GM12878 (cell line): ENCODE measurements around the gene LRRC75B. TPM values are rescaled to one million over a fixed set of nuclear protein-coding genes. Genes with fewer than 3 reads are reported as not detected.

Experiments
- ATAC-seq: fragments of 200-7000 bp; cut with Tn5 transposase; 3 replicates; pipeline ENCODE4 v1.9.1; 2020; ENCODE audit warnings: mild to moderate bottlenecking, moderate library complexity
- BruUV-seq: library from RNA; stranded (reverse); fragments of 400-500 nt; replicated peaks from 2 replicates; lab custom pipeline; 2021; lab: Mats Ljungman, UMichigan
- CTCF ChIA-PET: fragments of 300-600 bp; sonication (Branson Sonifier 250); formaldehyde crosslinking; extraction: SDS; loops from one replicate; lab custom pipeline; 2021; ENCODE audit warnings: inconsistent platforms; lab: Yijun Ruan, JAX
- POLR2A ChIA-PET: fragments of 350-600 bp; formaldehyde crosslinking; extraction: SDS; loops from one replicate; lab custom pipeline; 2021; ENCODE audit warnings: inconsistent platforms; lab: Charles Lee
- RAD21 ChIA-PET: fragments of 300-600 bp; sonication (Branson Sonifier 250); formaldehyde crosslinking; loops from one replicate; lab custom pipeline; 2023; ENCODE audit warnings: antibody characterized with exemption; ENCODE audit not compliant: unreplicated experiment; lab: Charles Lee
- SMC1A ChIA-PET: fragments of 300-600 bp; sonication (Branson Sonifier 250); formaldehyde crosslinking; loops from one replicate; lab custom pipeline; 2023; ENCODE audit not compliant: unreplicated experiment, uncharacterized antibody; lab: Charles Lee
- DNase-seq: peaks from one replicate; pipeline ENCODE4 v3.0.0-alpha.2; 2011; ENCODE audit warnings: low read depth, low spot score
- FAIRE-seq: peaks from 3 replicates; lab custom pipeline; 2011; peaks lifted over from hg19 to GRCh38; lab: Jason Lieb, UNC
- H2AFZ ChIP-seq: 2 replicates; pipeline ENCODE4 v1.6.0; 2011; ENCODE audit warnings: low read depth, low read length, control low read depth; ENCODE audit not compliant: control insufficient read depth
- H3K27ac ChIP-seq: 2 replicates; pipeline ENCODE4 v1.5.1; 2011; ENCODE audit warnings: control low read depth; ENCODE audit not compliant: control insufficient read depth, insufficient read depth
- H3K27me3 ChIP-seq, 2 experiments: replicated peaks in 1 of 2; 2 replicates each; pipeline versions ENCODE4 v1.6.0 to v1.6.1; 2011; ENCODE audit warnings: low read length in 1 of 2; ENCODE audit not compliant: control insufficient read depth in 2 of 2, insufficient read depth in 2 of 2
- H3K36me3 ChIP-seq, 2 experiments: 2 replicates each; pipeline ENCODE4 v1.5.1; 2011; ENCODE audit warnings: low read length in 1 of 2; ENCODE audit not compliant: control insufficient read depth in 2 of 2, insufficient read depth in 2 of 2
- H3K4me1 ChIP-seq: 2 replicates; pipeline ENCODE4 v1.6.1; 2011; ENCODE audit warnings: mild to moderate bottlenecking, low read length, moderate library complexity, mixed read lengths; ENCODE audit not compliant: control insufficient read depth, insufficient read depth
- H3K4me2 ChIP-seq: 2 replicates; pipeline ENCODE4 v1.6.0; 2011; ENCODE audit warnings: control low read depth; ENCODE audit not compliant: control insufficient read depth, insufficient read depth
- H3K4me3 ChIP-seq: fragments of 200-600 bp; sonication (generic); 2 replicates; pipeline ENCODE4 v1.5.1; 2016
- H3K79me2 ChIP-seq: 2 replicates; pipeline ENCODE4 v1.6.0; 2011; ENCODE audit warnings: low read length; ENCODE audit not compliant: control insufficient read depth, insufficient read depth
- H3K9ac ChIP-seq: 2 replicates; pipeline ENCODE4 v1.8.0; 2011; ENCODE audit warnings: low read length, control low read depth, mixed read lengths; ENCODE audit not compliant: control insufficient read depth, insufficient read depth
- H3K9me3 ChIP-seq: replicated peaks from 3 replicates; pipeline ENCODE4 v1.5.1; 2011; ENCODE audit warnings: mild to moderate bottlenecking, low read length; ENCODE audit not compliant: control insufficient read depth, insufficient read depth
- H4K20me1 ChIP-seq: 2 replicates; pipeline ENCODE4 v1.6.0; 2011; ENCODE audit not compliant: control insufficient read depth, insufficient read depth
- CBX3 ChIP-seq: fragments of 200-600 bp; sonication (generic); IDR thresholded peaks from 2 replicates; pipeline ENCODE4 v1.6.1; 2016; ENCODE audit warnings: low read depth, borderline replicate concordance
- EGR1 ChIP-seq, 2 experiments: IDR thresholded peaks; 1 replicate in 1 of 2; 2 replicates in 1 of 2; pipeline ENCODE4 v1.6.1; 2011 to 2012; ENCODE audit warnings: low read depth in 2 of 2, low read length in 2 of 2, borderline replicate concordance in 1 of 2, mild to moderate bottlenecking in 1 of 2, moderate library complexity in 1 of 2
- HDAC6 ChIP-seq: fragments of 200-600 bp; sonication (generic); IDR thresholded peaks from one replicate; pipeline ENCODE4 v1.8.0; 2017; ENCODE audit warnings: antibody characterized with exemption; ENCODE audit not compliant: unreplicated experiment
- NBN ChIP-seq: fragments of 450-650 bp; IDR thresholded peaks from 2 replicates; pipeline ENCODE4 v1.6.1; 2016
- NR2F1 ChIP-seq: fragments of 450-650 bp; conservative IDR thresholded peaks from 2 replicates; pipeline ENCODE4 v1.6.1; 2017; ENCODE audit warnings: mild to moderate bottlenecking
- NRF1 ChIP-seq: conservative IDR thresholded peaks from 2 replicates; pipeline ENCODE4 v1.6.1; 2011; ENCODE audit warnings: mild to moderate bottlenecking, low read depth, low read length, improper control_type of control experiment
- PML ChIP-seq: IDR thresholded peaks from 2 replicates; pipeline ENCODE4 v1.6.1; 2012; ENCODE audit warnings: low read length, inconsistent platforms
- RAD21 ChIP-seq: IDR thresholded peaks from 2 replicates; pipeline ENCODE4 v1.6.1; 2011; ENCODE audit warnings: mild to moderate bottlenecking, low read depth, low read length, moderate library complexity; ENCODE audit not compliant: insufficient read depth
- SMC3 ChIP-seq: IDR thresholded peaks from 2 replicates; pipeline ENCODE4 v1.6.1; 2011; ENCODE audit warnings: low read length, improper control_type of control experiment, borderline replicate concordance
- STAT3 ChIP-seq: IDR thresholded peaks from 2 replicates; pipeline ENCODE4 v1.6.1; 2011; ENCODE audit warnings: low read depth, low read length, improper control_type of control experiment
- TARDBP ChIP-seq: IDR thresholded peaks from 2 replicates; pipeline ENCODE4 v1.6.1; 2016; ENCODE audit warnings: borderline replicate concordance
- ZBED1 ChIP-seq: IDR thresholded peaks from 2 replicates; pipeline ENCODE4 v1.6.1; 2016; ENCODE audit warnings: borderline replicate concordance
- WGBS: methylation state at CpG from one replicate; pipeline ENCODE4 v1.1.6; 2016; ENCODE audit warnings: low lambda C conversion rate; ENCODE audit not compliant: insufficient replicate concordance, insufficient coverage; ENCODE audit errors: missing lambda C conversion rate; 5-methylcytosine and 5-hydroxymethylcytosine counted together
- in situ Hi-C: fragments of 300-500 bp; cut with MboI; formaldehyde crosslinking; loops from 9 replicates; pipeline ENCODE4 v1.14.3; 2018; ENCODE audit warnings: mixed read lengths
- intact Hi-C: fragments of 100-400 bp; cut with micrococcal nuclease; formaldehyde crosslinking; loops from one replicate; pipeline ENCODE4 v1.14.2; 2022; ENCODE audit not compliant: unreplicated experiment
- polyA plus RNA-seq, 11 experiments: library from polyadenylated mRNA; depleted of rRNA in 4 of 11; unstranded in 6 of 11; stranded (reverse) in 5 of 11; fragments of >200 nt; fragmentation: Nextera tagmentation in 4 of 11; fragmentation: Illumina TruSeq in 1 of 11; extraction: Ambion mirVana in 4 of 11; extraction: Trizol in 1 of 11; gene quantifications; 1 replicate in 1 of 11; 2 replicates in 10 of 11; pipeline versions ENCODE4 v1.2.1 to v1.2.3, GENCODE V29; 2011 to 2016; ENCODE audit warnings: inconsistent platforms in 2 of 11, missing spikeins in 2 of 11, low read depth in 1 of 11
- total RNA-seq, 4 experiments: library from RNA; depleted of rRNA in 3 of 4; stranded (reverse); fragments of >200 nt in 3 of 4; fragmentation: Illumina TruSeq in 1 of 4; extraction: Trizol in 1 of 4; gene quantifications; 2 replicates each; pipeline versions ENCODE4 v1.2.1 to v1.2.3, GENCODE V29; 2013 to 2021
- TF ChIP-seq, protein P1 (sequence below): fragments of 450-650 bp; IDR thresholded peaks from 2 replicates; pipeline ENCODE4 v1.6.1; 2017; ENCODE audit warnings: mild to moderate bottlenecking, moderate library complexity
- TF ChIP-seq, protein P2 (sequence below): fragments of 450-650 bp; IDR thresholded peaks from 2 replicates; pipeline ENCODE4 v1.6.1; 2016; ENCODE audit warnings: mild to moderate bottlenecking
- TF ChIP-seq, protein P3 (sequence below): fragments of 450-650 bp; IDR thresholded peaks from 2 replicates; pipeline ENCODE4 v1.6.1; 2017; ENCODE audit warnings: low read depth, mild to moderate bottlenecking, moderate library complexity

Gene LRRC75B
- total and polyA plus RNA-seq, 10 of the 15 experiments (the other 5 are each of a cell fraction or from before 2014, with no cell fraction given), result 0.09 to 0.98 (median 0.11) TPM; not detected in 3

DNA sequence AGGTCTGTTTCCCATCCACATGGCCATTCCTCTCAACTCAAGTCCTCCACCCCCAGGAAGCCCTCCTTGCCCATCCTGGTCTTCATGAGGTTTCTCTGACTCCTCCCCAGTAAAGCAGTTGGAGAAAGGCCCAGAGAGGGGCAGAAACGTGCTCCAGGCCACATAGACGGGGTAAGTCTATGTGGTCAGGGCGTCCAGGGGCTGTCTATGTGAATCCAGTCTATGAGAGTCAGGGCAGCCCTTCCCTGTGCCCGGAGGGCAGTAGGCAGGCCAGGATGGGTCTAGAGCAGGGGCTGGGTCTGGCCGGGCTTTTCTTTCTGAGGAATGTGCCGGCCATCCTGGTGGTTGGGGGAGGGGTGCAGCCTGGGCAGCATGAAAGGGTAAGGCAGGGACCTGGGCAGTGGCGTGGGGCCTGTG is 49.7 kb downstream of the LRRC75B start:
- H2AFZ ChIP-seq, result no peak overlapping the region
- RAD21 ChIA-PET, result no interaction called here
- no peak for TF ChIP-seq RAD21
- no peak for TF ChIP-seq CBX3
- TF ChIP-seq STAT3, result no peak
- TF ChIP-seq, protein P1, sequence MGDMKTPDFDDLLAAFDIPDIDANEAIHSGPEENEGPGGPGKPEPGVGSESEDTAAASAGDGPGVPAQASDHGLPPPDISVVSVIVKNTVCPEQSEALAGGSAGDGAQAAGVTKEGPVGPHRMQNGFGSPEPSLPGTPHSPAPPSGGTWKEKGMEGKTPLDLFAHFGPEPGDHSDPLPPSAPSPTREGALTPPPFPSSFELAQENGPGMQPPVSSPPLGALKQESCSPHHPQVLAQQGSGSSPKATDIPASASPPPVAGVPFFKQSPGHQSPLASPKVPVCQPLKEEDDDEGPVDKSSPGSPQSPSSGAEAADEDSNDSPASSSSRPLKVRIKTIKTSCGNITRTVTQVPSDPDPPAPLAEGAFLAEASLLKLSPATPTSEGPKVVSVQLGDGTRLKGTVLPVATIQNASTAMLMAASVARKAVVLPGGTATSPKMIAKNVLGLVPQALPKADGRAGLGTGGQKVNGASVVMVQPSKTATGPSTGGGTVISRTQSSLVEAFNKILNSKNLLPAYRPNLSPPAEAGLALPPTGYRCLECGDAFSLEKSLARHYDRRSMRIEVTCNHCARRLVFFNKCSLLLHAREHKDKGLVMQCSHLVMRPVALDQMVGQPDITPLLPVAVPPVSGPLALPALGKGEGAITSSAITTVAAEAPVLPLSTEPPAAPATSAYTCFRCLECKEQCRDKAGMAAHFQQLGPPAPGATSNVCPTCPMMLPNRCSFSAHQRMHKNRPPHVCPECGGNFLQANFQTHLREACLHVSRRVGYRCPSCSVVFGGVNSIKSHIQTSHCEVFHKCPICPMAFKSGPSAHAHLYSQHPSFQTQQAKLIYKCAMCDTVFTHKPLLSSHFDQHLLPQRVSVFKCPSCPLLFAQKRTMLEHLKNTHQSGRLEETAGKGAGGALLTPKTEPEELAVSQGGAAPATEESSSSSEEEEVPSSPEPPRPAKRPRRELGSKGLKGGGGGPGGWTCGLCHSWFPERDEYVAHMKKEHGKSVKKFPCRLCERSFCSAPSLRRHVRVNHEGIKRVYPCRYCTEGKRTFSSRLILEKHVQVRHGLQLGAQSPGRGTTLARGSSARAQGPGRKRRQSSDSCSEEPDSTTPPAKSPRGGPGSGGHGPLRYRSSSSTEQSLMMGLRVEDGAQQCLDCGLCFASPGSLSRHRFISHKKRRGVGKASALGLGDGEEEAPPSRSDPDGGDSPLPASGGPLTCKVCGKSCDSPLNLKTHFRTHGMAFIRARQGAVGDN, result no peak
- no peak for TF ChIP-seq SMC3
- TF ChIP-seq EGR1 (IDR thresholded peaks at IDR 0.05; ENCODE audit: borderline replicate concordance in 1 of 2, low read depth in 2 of 2, low read length in 2 of 2), result no peak
- no peak for TF ChIP-seq ZBED1
- TF ChIP-seq NRF1, result no peak
- no peak for TF ChIP-seq TARDBP
- TF ChIP-seq, protein P2, sequence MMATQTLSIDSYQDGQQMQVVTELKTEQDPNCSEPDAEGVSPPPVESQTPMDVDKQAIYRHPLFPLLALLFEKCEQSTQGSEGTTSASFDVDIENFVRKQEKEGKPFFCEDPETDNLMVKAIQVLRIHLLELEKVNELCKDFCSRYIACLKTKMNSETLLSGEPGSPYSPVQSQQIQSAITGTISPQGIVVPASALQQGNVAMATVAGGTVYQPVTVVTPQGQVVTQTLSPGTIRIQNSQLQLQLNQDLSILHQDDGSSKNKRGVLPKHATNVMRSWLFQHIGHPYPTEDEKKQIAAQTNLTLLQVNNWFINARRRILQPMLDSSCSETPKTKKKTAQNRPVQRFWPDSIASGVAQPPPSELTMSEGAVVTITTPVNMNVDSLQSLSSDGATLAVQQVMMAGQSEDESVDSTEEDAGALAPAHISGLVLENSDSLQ, result no peak
- TF ChIP-seq NR2F1, result no peak
- TF ChIP-seq PML, result no peak
- TF ChIP-seq, protein P3, sequence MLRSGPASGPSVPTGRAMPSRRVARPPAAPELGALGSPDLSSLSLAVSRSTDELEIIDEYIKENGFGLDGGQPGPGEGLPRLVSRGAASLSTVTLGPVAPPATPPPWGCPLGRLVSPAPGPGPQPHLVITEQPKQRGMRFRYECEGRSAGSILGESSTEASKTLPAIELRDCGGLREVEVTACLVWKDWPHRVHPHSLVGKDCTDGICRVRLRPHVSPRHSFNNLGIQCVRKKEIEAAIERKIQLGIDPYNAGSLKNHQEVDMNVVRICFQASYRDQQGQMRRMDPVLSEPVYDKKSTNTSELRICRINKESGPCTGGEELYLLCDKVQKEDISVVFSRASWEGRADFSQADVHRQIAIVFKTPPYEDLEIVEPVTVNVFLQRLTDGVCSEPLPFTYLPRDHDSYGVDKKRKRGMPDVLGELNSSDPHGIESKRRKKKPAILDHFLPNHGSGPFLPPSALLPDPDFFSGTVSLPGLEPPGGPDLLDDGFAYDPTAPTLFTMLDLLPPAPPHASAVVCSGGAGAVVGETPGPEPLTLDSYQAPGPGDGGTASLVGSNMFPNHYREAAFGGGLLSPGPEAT, result no peak
- no peak for TF ChIP-seq NBN
- TF ChIP-seq HDAC6, result no peak

More for the DNA sequence above, 49.7 kb downstream of the LRRC75B start:
- no peak for ATAC-seq
- 97% methylated on average over 7 of the region's 7 CpGs for WGBS
- DNase-seq, result no peak
- intact Hi-C loops, result no loop called here
- Histone ChIP-seq H3K36me3 (peaks cover 17 to 48% of the 10 kb centered on the region in 2 experiments), H3K4me3 (no peak overlapping the region), H3K27ac (no peak overlapping the region), H3K4me1 (no peaks in the 10 kb centered on the region), H3K79me2 (no peaks in the 10 kb centered on the region), H3K27me3 (no peaks in the 10 kb centered on the region), H4K20me1 (no peaks in the 10 kb centered on the region), H3K9ac (no peak overlapping the region), H3K9me3 (no peaks in the 10 kb centered on the region), H3K4me2 (no peak overlapping the region)
- no TSS peak for BruUV-seq
- CTCF ChIA-PET, result no interaction called here
- in situ Hi-C loops, result no loop called here
- no peak for FAIRE-seq
- POLR2A ChIA-PET, result no interaction called here
- SMC1A ChIA-PET, result no interaction called here
